Astrocyte (in vitro differentiated cells and primary cell): ENCODE measurements around the gene ATOSB. TPM values are rescaled to one million over a fixed set of nuclear protein-coding genes. Genes with fewer than 3 reads are reported as not detected.
A peak's percentile ranks its signal among the peaks of the same experiment; 100 is the strongest.

Experiments used
- DNase-seq: peaks from one replicate; pipeline ENCODE4 v3.0.0-alpha.2; 2010; ENCODE audit warnings: low read depth
- FAIRE-seq: peaks from 2 replicates; lab custom pipeline; 2011; peaks lifted over from hg19 to GRCh38; lab: Jason Lieb, UNC
- H2AFZ ChIP-seq: 2 replicates; pipeline ENCODE4 v1.6.0; 2012; ENCODE audit warnings: low read depth, low read length, inconsistent platforms
- H3K27ac ChIP-seq: 2 replicates; pipeline ENCODE4 v1.5.1; 2011; ENCODE audit warnings: low read depth, low read length, inconsistent platforms
- H3K27me3 ChIP-seq: 2 replicates; pipeline ENCODE4 v1.6.0; 2011; ENCODE audit warnings: low read length, inconsistent platforms; ENCODE audit not compliant: insufficient read depth
- H3K36me3 ChIP-seq: 2 replicates; pipeline ENCODE4 v1.5.1; 2011; ENCODE audit warnings: low read length, inconsistent platforms; ENCODE audit not compliant: insufficient read depth
- H3K4me1 ChIP-seq: 2 replicates; pipeline ENCODE4 v1.5.1; 2011; ENCODE audit warnings: low read length, inconsistent platforms; ENCODE audit not compliant: insufficient read depth
- H3K4me2 ChIP-seq: 2 replicates; pipeline ENCODE4 v1.6.0; 2012; ENCODE audit warnings: low read length, inconsistent platforms
- H3K4me3 ChIP-seq: 2 replicates; pipeline ENCODE4 v1.5.1; 2011; ENCODE audit warnings: low read depth, mild to moderate bottlenecking, low read length, inconsistent platforms; ENCODE audit not compliant: insufficient read depth
- H3K79me2 ChIP-seq: 2 replicates; pipeline ENCODE4 v1.6.0; 2012; ENCODE audit warnings: mild to moderate bottlenecking, low read length, inconsistent platforms; ENCODE audit not compliant: insufficient read depth
- H3K9ac ChIP-seq: 2 replicates; pipeline ENCODE4 v1.6.0; 2012; ENCODE audit warnings: mild to moderate bottlenecking, low read length, inconsistent platforms
- H3K9me3 ChIP-seq: 2 replicates; pipeline ENCODE4 v1.5.1; 2012; ENCODE audit warnings: low read depth, mild to moderate bottlenecking, low read length, inconsistent platforms; ENCODE audit not compliant: insufficient read depth
- H4K20me1 ChIP-seq: 2 replicates; pipeline ENCODE4 v1.6.0; 2012; ENCODE audit warnings: low read length, inconsistent platforms; ENCODE audit not compliant: insufficient read depth
- H3K27ac Mint-ChIP-seq: one replicate; pipeline ENCODE4 v1.8.0; 2021; ENCODE audit warnings: mild to moderate bottlenecking, mixed read lengths; ENCODE audit not compliant: unreplicated experiment
- H3K27me3 Mint-ChIP-seq: one replicate; pipeline ENCODE4 v1.8.0; 2021; ENCODE audit warnings: low read depth, mixed read lengths; ENCODE audit not compliant: unreplicated experiment
- H3K36me3 Mint-ChIP-seq: one replicate; pipeline ENCODE4 v1.8.0; 2021; ENCODE audit warnings: low read depth, mixed read lengths; ENCODE audit not compliant: unreplicated experiment
- H3K4me1 Mint-ChIP-seq: one replicate; pipeline ENCODE4 v1.8.0; 2021; ENCODE audit warnings: low read depth, mixed read lengths; ENCODE audit not compliant: unreplicated experiment
- H3K4me3 Mint-ChIP-seq: one replicate; pipeline ENCODE4 v1.8.0; 2021; ENCODE audit warnings: mild to moderate bottlenecking, moderate library complexity, mixed read lengths; ENCODE audit not compliant: unreplicated experiment
- H3K9me3 Mint-ChIP-seq: one replicate; pipeline ENCODE4 v1.8.0; 2021; ENCODE audit warnings: mild to moderate bottlenecking, mixed read lengths; ENCODE audit not compliant: unreplicated experiment
- EZH2 ChIP-seq: IDR thresholded peaks from 2 replicates; pipeline ENCODE4 v1.6.1; 2012; ENCODE audit warnings: mild to moderate bottlenecking, low read length, inconsistent platforms; ENCODE audit not compliant: insufficient read depth
- total RNA-seq: library from RNA; stranded (reverse); gene quantifications from 2 replicates; pipeline ENCODE4 v1.2.1, GENCODE V29; 2021
- TF ChIP-seq, protein P1 (sequence below): IDR thresholded peaks from 2 replicates; pipeline ENCODE4 v1.5.1; 2011; ENCODE audit warnings: low read depth, mild to moderate bottlenecking, inconsistent platforms, low read length, moderate library complexity; ENCODE audit not compliant: insufficient read depth

ATOSB gene
- total RNA-seq, 1 donor from 2014 or later, result 68.9 TPM

DNA sequence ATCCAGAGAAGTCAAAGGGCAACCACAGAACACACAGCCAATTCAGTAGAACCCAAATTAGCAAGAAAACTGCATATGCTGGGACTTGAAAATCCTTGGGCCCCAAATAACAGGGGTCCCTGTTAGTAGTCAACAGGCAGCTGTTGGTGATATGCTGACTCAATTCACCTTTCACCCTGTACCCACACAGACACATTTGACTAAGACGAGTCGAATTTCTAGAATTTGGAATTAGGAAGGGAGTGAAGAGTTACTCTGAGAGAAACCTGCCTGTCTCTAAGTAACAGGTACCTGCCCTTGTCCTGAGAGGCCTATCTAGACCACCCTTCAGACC, 42.4 kb downstream of the ATOSB start:
- no peaks in the 10 kb centered on the region for H3K27me3 Mint-ChIP-seq
- Histone ChIP-seq H3K27me3 (no peaks in the 10 kb centered on the region), H3K9me3 (no peaks in the 10 kb centered on the region), H3K4me2 (peak overlapping the region; percentile 74), H4K20me1 (peaks cover 43% of the 10 kb centered on the region), H3K4me1 (peaks cover 35% of the 10 kb centered on the region), H3K9ac (peak overlapping the region; percentile 56), H3K27ac (peak overlapping the region; percentile 79), H3K36me3 (peaks cover 16% of the 10 kb centered on the region), H3K4me3 (peak overlapping the region; percentile 24), H3K79me2 (peaks cover 60% of the 10 kb centered on the region), H2AFZ (peak overlapping the region; percentile 42)
- peak overlapping the region; percentile 40 for H3K4me3 Mint-ChIP-seq
- H3K9me3 Mint-ChIP-seq, result peaks cover 4% of the 10 kb centered on the region
- H3K4me1 Mint-ChIP-seq, result peaks cover 15% of the 10 kb centered on the region
- DNase-seq (no peak), FAIRE-seq (no peak)
- H3K27ac Mint-ChIP-seq, result peak overlapping the region; percentile 80
- H3K36me3 Mint-ChIP-seq, result peaks cover 17% of the 10 kb centered on the region
- no peak for TF ChIP-seq EZH2

DNA sequence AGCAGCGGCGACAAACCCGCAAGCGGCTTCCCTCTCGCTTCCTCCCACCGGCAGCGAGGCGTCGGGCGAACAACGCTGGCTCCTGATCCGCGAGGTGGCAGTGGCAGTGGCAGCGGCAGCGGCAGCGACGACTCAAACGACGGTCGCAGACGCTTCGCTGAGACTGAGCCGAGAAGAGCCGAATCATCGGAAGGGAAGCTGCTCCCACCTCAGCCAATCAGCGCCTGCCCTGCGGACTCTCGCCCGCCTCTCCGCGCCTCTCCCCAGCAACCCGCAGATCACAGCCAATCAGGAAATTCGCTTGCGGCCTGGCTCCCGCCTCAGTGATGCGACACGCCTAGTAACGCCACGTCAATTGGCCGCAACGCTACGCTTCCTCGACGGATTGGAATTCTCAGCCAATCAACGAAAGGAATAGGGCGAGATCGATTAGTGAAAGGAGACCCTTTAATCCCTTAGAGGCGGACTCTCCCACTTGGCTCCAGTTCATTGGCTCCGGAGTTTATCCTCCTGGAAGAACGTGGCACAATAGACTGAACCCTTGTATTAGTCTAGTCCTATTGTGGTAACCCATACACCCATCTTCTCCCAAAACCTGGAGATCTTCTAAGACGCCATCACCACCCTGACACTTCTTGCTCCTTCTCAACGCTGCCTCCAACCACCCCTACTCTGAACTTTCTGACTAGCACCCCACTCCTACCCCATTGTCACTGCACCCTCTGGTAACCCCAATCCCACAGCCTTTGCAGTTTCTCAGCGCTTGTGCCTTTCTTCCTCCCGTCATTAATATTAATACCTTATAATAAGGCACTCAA, 43.0 kb downstream of the ATOSB start, which contains the start of gene VCP:
Gene VCP (minus strand): TSS at position 165 of the 818 bp plus-strand sequence. CDS start 272 bp downstream, outside the sequence.
- H2AFZ ChIP-seq, result peak within 1 kb of the TSS; percentile 42
- Mint-ChIP-seq H3K36me3 (peaks cover 21% of the 10 kb centered on the region), H3K27ac (peak within 1 kb of the TSS; percentile 93)

DNA sequence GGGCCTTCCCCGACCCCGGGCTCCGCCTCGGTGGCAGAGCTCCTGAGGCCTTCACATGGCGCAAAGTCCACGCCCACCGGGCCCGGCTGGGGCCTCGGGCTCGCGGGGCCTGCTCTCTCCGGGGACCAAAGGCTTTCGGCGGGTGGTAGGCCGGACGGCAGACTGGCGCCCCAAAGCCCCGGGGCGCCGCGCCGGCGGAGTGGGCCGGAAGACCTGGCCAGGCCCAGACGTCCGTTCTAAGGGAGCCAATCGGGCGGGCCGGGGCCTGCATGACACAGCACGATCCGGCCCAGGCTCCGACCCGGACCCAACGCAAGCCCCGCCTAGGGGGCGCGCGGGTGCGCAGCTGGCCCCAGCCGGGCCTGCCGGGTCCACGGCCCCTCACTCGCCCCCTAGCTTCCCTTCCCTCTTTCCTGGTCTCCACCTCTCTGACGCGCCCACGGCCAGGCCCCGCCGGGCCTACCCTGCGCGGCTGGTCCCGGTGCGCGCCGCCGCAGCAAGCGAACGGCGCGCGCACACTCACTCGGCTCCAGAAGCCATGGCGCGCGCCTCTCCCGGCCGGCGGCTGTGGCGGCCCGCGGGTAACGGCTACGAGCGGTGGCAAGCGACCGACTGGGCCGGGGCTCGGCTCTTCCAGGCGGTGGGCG, 43.7 kb downstream of the ATOSB start:
- Mint-ChIP-seq H3K4me3 (peak overlapping the region; percentile 98), H3K9me3 (peaks cover 4% of the 10 kb centered on the region), H3K27ac (peak overlapping the region; percentile 93), H3K27me3 (no peaks in the 10 kb centered on the region), H3K4me1 (peaks cover 20% of the 10 kb centered on the region), H3K36me3 (peaks cover 25% of the 10 kb centered on the region)
- peaks cover 31% of the 10 kb centered on the region for H3K4me1 ChIP-seq
- no peaks in the 10 kb centered on the region for H3K27me3 ChIP-seq
- H3K9ac ChIP-seq, result peak overlapping the region; percentile 99
- no peaks in the 10 kb centered on the region for H3K9me3 ChIP-seq
- no peak for TF ChIP-seq EZH2
- TF ChIP-seq, protein P1, sequence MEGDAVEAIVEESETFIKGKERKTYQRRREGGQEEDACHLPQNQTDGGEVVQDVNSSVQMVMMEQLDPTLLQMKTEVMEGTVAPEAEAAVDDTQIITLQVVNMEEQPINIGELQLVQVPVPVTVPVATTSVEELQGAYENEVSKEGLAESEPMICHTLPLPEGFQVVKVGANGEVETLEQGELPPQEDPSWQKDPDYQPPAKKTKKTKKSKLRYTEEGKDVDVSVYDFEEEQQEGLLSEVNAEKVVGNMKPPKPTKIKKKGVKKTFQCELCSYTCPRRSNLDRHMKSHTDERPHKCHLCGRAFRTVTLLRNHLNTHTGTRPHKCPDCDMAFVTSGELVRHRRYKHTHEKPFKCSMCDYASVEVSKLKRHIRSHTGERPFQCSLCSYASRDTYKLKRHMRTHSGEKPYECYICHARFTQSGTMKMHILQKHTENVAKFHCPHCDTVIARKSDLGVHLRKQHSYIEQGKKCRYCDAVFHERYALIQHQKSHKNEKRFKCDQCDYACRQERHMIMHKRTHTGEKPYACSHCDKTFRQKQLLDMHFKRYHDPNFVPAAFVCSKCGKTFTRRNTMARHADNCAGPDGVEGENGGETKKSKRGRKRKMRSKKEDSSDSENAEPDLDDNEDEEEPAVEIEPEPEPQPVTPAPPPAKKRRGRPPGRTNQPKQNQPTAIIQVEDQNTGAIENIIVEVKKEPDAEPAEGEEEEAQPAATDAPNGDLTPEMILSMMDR, result no peak
- peak overlapping the region; percentile 87 for H3K4me2 ChIP-seq
- peak overlapping the region; percentile 95 for H3K27ac ChIP-seq
- peak overlapping the region; percentile 35 for H2AFZ ChIP-seq
- H3K79me2 ChIP-seq, result peaks cover 60% of the 10 kb centered on the region
- H3K36me3 ChIP-seq, result peaks cover 29% of the 10 kb centered on the region
- H4K20me1 ChIP-seq, result peaks cover 52% of the 10 kb centered on the region
- DNase-seq (peak; percentile 79), FAIRE-seq (no peak)
- peak overlapping the region; percentile 97 for H3K4me3 ChIP-seq

More for the DNA sequence above, 43.0 kb downstream of the ATOSB start, which contains the start of gene VCP:
- peaks cover 60% of the 10 kb centered on the region for H3K79me2 ChIP-seq
- Mint-ChIP-seq H3K9me3 (peaks cover 4% of the 10 kb centered on the region), H3K4me1 (peaks cover 20% of the 10 kb centered on the region), H3K4me3 (peak within 1 kb of the TSS; percentile 98), H3K27me3 (no peaks in the 10 kb centered on the region)
- H4K20me1 ChIP-seq, result peaks cover 45% of the 10 kb centered on the region
- peaks cover 31% of the 10 kb centered on the region for H3K4me1 ChIP-seq
- peak within 1 kb of the TSS; percentile 95 for H3K27ac ChIP-seq
- H3K9me3 ChIP-seq, result no peaks in the 10 kb centered on the region
- FAIRE-seq (peak; percentile 91), DNase-seq (peak; percentile 98)
- TF ChIP-seq EZH2, result no peak
- TF ChIP-seq, protein P1, result no peak
- H3K27me3 ChIP-seq, result no peaks in the 10 kb centered on the region
- H3K4me2 ChIP-seq, result peak within 1 kb of the TSS; percentile 87
- peak within 1 kb of the TSS; percentile 97 for H3K4me3 ChIP-seq
- H3K36me3 ChIP-seq, result peaks cover 21% of the 10 kb centered on the region
- H3K9ac ChIP-seq, result peak within 1 kb of the TSS; percentile 99
